ENCODE measurements around the gene WFDC1.

Gene WFDC1

DNA sequence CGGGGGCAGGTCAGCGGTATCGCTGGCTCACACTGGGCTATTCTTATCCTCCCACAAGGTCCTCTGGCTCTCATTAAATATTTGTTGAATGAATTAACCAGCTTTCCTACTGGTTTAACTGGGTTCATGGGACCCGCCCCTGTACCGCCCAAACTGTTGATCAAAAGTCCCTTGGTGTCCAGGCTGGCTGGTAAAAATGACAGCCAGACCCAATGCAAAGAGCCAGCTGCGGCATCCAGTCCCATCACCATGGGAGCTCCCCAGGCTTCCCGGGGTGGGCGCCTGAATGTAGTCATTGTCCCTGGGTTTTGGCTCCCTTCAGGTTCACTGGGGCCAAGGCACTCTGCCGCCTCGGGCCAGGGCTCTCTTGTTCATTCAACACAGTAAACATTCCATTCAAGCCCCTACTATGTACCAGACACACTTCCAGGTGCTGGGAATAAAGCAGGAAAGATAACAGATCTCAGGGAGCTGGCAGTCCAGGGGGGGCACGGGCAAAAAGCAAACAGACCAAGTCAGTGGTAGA is 62.0 kb downstream of the WFDC1 start:
- no peak overlapping the region for H3K27ac ChIP-seq (ENCODE audit: low read length)
- H4K20me1 ChIP-seq (ENCODE audit: insufficient read depth, low read length) = no peaks in the 10 kb centered on the region
- TF ChIP-seq EZH2phosphoT487 (IDR thresholded peaks at IDR 0.05; ENCODE audit: low read depth) = no peak
- TF ChIP-seq, protein P1, sequence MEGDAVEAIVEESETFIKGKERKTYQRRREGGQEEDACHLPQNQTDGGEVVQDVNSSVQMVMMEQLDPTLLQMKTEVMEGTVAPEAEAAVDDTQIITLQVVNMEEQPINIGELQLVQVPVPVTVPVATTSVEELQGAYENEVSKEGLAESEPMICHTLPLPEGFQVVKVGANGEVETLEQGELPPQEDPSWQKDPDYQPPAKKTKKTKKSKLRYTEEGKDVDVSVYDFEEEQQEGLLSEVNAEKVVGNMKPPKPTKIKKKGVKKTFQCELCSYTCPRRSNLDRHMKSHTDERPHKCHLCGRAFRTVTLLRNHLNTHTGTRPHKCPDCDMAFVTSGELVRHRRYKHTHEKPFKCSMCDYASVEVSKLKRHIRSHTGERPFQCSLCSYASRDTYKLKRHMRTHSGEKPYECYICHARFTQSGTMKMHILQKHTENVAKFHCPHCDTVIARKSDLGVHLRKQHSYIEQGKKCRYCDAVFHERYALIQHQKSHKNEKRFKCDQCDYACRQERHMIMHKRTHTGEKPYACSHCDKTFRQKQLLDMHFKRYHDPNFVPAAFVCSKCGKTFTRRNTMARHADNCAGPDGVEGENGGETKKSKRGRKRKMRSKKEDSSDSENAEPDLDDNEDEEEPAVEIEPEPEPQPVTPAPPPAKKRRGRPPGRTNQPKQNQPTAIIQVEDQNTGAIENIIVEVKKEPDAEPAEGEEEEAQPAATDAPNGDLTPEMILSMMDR (IDR thresholded peaks at IDR 0.05; ENCODE audit: low read depth, low read length) = no peak
- no peaks in the 10 kb centered on the region for H3K9me3 ChIP-seq (ENCODE audit: insufficient read depth, low read length)
- no peak overlapping the region for H3K4me3 ChIP-seq (ENCODE audit: low read length)
- H3K27me3 ChIP-seq (ENCODE audit: low read depth, low read length) = peaks cover 5% of the 10 kb centered on the region; the same call in 1 of the 2 replicates
- H3K79me2 ChIP-seq (ENCODE audit: low read length) = no peaks in the 10 kb centered on the region
- H3K4me1 ChIP-seq (ENCODE audit: low read length) = no peaks in the 10 kb centered on the region
- H3K4me2 ChIP-seq (ENCODE audit: low read length) = no peak overlapping the region
- no peak overlapping the region for H3K9ac ChIP-seq (ENCODE audit: low read length)
- no peaks in the 10 kb centered on the region for H3K36me3 ChIP-seq (replicated peaks; ENCODE audit: low read depth, low read length)
- H2AFZ ChIP-seq (ENCODE audit: low read depth, low read length) = no peak overlapping the region

- Histone ChIP-seq H3K9ac (ENCODE audit: low read length) (no peak overlapping the region), H3K9me3 (ENCODE audit: insufficient read depth, low read length) (no peaks in the 10 kb centered on the region), H3K4me1 (ENCODE audit: low read length) (no peaks in the 10 kb centered on the region), H3K27ac (ENCODE audit: low read length) (no peak overlapping the region), H3K79me2 (ENCODE audit: low read length) (no peaks in the 10 kb centered on the region), H4K20me1 (ENCODE audit: insufficient read depth, low read length) (no peaks in the 10 kb centered on the region), H2AFZ (ENCODE audit: low read depth, low read length) (no peak overlapping the region), H3K4me3 (ENCODE audit: low read length) (no peak overlapping the region), H3K4me2 (ENCODE audit: low read length) (no peak overlapping the region), H3K27me3 (ENCODE audit: low read depth, low read length) (peaks cover 5% of the 10 kb centered on the region; the same call in 1 of the 2 replicates), H3K36me3 (replicated peaks; ENCODE audit: low read depth, low read length) (no peaks in the 10 kb centered on the region)
- TF ChIP-seq, protein P1 (IDR thresholded peaks at IDR 0.05; ENCODE audit: low read depth, low read length) = no peak
- TF ChIP-seq EZH2phosphoT487 (IDR thresholded peaks at IDR 0.05; ENCODE audit: low read depth) = no peak
These were observed 62.5 kb downstream of the WFDC1 start for GRCh38 chr16:84357191-84357651.

GRCh38 chr16:84358601-84359295 is 64.1 kb downstream of the WFDC1 start:
- Histone ChIP-seq H3K4me3 (ENCODE audit: low read length) (no peak overlapping the region), H3K79me2 (ENCODE audit: low read length) (no peaks in the 10 kb centered on the region), H3K4me1 (ENCODE audit: low read length) (no peaks in the 10 kb centered on the region), H3K4me2 (ENCODE audit: low read length) (no peak overlapping the region), H4K20me1 (ENCODE audit: insufficient read depth, low read length) (no peaks in the 10 kb centered on the region), H3K9me3 (ENCODE audit: insufficient read depth, low read length) (no peaks in the 10 kb centered on the region), H2AFZ (ENCODE audit: low read depth, low read length) (no peak overlapping the region), H3K27me3 (ENCODE audit: low read depth, low read length) (peaks cover 5% of the 10 kb centered on the region; the same call in 1 of the 2 replicates), H3K36me3 (replicated peaks; ENCODE audit: low read depth, low read length) (no peaks in the 10 kb centered on the region), H3K9ac (ENCODE audit: low read length) (no peak overlapping the region), H3K27ac (ENCODE audit: low read length) (no peak overlapping the region)
- no peak for TF ChIP-seq EZH2phosphoT487 (IDR thresholded peaks at IDR 0.05; ENCODE audit: low read depth)

GRCh38 chr16:84359326-84359725 is 64.6 kb downstream of the WFDC1 start:
- Histone ChIP-seq H2AFZ (ENCODE audit: low read depth, low read length) (no peak overlapping the region), H3K27ac (ENCODE audit: low read length) (no peak overlapping the region)

More at GRCh38 chr16:84359326-84359725, 64.6 kb downstream of the WFDC1 start:
- H3K9me3 ChIP-seq (ENCODE audit: insufficient read depth, low read length) = no peaks in the 10 kb centered on the region
- H3K4me3 ChIP-seq (ENCODE audit: low read length) = no peak overlapping the region
- H3K36me3 ChIP-seq (replicated peaks; ENCODE audit: low read depth, low read length) = no peaks in the 10 kb centered on the region
- H3K79me2 ChIP-seq (ENCODE audit: low read length) = no peaks in the 10 kb centered on the region
- TF ChIP-seq, protein P1 (IDR thresholded peaks at IDR 0.05; ENCODE audit: low read depth, low read length) = no peak
- no peak for TF ChIP-seq EZH2phosphoT487 (IDR thresholded peaks at IDR 0.05; ENCODE audit: low read depth)
- no peak overlapping the region for H3K4me2 ChIP-seq (ENCODE audit: low read length)
- H3K9ac ChIP-seq (ENCODE audit: low read length) = no peak overlapping the region
- H4K20me1 ChIP-seq (ENCODE audit: insufficient read depth, low read length) = no peaks in the 10 kb centered on the region
- no peaks in the 10 kb centered on the region for H3K4me1 ChIP-seq (ENCODE audit: low read length)
- H3K27me3 ChIP-seq (ENCODE audit: low read depth, low read length) = peaks cover 5% of the 10 kb centered on the region; the same call in 1 of the 2 replicates

Data from OCI-LY3 (cell line).